Dermis microvascular lymphatic vessel endothelial cell (primary cell): ENCODE results near the gene FAM163B. TPM values are rescaled to one million over a fixed set of nuclear protein-coding genes. Genes with fewer than 3 reads are reported as not detected.

ENCODE experiments used
- DNase-seq, 2 donors: peaks; one replicate each; pipeline versions ENCODE4 v3.0.0 to v3.0.0-alpha.2; 2010; ENCODE audit warnings: low read depth in 2 of 2
- total RNA-seq: library from RNA; depleted of rRNA; stranded (reverse); fragments of >200 nt; gene quantifications from 2 replicates; pipeline ENCODE4 v1.2.1, GENCODE V29; 2014

FAM163B gene
- total RNA-seq = not detected in 2 replicates

DNA sequence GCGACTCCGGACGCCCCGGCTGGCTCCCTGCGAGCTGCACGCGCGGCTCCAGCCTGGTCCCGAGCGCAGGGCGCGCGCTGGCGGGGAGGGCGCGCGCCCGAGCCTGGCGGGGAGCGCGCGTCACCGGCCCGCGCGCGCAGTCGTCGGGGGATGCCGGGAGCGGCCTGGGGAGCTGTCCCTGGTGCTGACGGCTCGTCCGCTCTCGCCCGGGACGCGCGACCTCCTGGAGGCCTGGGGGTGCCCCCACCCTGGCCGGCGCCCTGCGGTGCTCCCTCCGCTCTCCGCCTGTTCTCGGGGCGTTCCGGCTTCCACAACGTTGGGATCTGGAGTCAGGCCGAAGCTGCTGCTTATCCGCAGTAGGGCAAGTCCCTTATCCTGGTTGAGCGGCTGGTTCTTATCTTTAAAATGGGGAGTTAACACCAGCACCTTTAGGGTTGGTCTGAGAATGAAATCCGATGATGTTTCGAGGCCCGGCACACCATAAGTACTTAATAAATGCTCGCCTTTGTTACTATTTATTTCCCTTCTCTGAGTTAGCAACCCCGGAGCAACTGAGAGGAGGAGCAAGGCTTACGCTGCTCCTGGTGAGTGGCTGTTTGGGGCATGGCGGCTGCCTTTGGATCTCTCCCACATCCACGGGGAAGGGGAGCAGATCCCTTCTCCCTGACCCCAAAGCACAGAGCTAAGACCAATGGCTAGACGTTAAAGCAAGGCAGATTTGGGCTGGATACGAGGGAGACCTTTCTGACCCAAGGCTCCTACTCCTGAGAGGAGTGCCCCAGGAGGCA, at the start of gene FAM163B:
FAM163B (minus strand) TSS at position 79 of the 788 bp plus-strand sequence. CDS start 29,166 bp downstream, outside the sequence.
- peak; percentile 4 to 58 for DNase-seq

GRCh38 chr9:133657120-133657661, 48.0 kb upstream of the FAM163B start:
- no peak for DNase-seq

DNA sequence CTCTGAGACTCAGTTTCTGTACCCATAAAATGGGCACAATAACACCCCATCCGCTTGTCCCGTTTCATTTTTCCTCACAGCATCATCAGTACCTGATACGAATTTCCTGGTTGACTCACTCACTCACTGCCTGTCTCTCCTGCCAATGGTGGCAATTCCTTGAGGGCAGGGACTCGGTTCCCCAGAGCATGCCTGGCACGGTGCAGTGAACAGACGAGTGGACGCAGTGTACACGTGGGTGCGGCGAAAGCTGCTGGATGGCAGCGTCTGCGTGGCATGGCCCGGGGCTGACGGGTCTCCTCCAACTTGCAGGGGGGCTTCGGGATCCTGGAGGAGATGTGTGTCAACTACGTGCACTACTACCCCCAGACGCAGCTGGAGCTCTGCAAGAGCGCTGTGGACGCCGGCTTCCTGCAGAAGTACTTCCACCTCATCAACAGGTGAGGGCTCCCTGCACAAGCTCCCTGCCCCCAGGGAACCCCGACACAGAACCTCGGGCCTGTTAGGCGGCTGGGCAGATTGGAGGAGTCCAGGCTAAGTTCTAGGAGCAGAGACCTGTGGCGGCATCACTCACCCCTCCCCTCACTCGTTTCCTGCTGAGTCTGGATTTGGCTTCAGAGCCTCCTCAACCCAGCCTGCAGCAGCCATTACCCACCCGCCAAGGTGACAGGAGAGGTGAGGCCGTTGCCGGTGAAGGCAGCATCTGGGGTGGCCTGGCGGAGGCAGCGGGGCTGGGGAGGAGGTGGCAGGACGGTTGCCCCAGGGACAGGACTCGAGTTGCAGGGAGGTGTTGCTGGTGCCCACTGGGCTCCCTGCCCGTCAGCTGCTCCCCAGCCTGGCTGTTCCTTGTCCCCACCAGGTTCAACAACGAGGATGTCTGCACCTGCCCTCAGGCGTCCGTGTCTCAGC, 47.3 kb upstream of the FAM163B start:
- no peak for DNase-seq

GRCh38 chr9:133655701-133656100, 46.5 kb upstream of the FAM163B start:
- no peak for DNase-seq

DNA sequence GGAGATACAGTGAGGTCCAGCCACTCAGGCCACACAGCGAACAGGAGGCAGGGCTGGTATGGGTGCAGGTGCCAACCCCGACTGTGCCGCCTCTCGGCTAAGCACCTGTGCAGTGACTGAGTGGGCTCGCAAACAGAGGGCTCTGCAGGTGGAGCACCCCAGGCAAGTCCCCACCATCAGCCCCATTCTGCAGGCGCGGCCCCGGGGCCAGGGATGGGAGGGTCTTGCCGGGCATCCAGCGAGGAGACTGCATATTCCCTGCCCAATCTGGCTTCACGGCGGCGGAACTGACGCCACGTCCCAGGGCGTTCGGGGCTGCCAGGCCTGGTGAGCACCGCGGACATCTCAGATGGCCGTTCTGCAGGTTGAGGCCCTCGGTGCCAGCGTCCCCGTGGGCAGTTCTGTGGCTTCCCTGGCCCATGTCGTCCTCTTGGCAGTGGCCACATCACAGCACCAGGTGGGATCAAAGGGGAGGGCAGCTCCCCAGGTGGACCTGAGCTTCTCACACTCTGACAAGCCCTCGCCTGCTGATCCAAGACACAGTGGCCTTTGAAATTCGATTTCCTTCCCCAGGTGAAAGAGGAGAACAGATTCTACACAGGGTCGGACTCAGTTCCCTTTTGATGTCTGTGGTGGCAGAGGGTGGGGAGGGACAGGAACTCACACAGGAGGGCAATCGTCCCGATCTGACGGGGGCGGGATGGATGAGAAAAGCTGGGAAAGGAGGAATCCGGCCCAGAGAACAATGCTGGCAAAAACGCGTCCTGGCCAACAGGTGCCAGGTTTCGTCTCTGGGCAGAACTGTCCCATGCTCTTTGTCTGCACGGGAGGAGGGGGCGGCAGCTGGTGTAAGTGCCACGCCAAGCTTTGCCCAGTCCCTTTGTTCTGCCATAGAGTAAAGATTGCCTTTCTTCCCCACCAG, 45.8 kb upstream of the FAM163B start:
- no peak for DNase-seq

DNA sequence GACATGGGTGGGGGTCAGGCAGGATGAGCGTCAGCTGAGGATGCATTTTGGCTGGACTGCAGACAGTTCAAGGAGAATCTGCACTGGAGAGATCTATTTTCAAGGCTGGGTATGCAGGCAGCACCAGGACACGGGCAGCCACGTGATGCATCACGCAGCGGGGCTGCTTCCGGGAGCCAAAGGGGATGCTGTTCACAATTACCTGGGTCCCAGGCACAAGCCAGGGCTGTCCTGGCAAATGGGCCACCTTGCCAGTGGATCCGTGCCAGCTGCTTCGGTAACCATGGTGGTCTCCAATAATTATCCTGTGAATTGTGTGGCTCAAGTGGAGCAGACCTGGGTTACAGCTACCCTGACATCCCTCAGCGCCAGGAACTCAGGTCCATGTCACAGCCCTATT, 44.4 kb upstream of the FAM163B start:
- no peak for DNase-seq

GRCh38 chr9:133650026-133650425, 40.8 kb upstream of the FAM163B start:
- no peak for DNase-seq

DNA sequence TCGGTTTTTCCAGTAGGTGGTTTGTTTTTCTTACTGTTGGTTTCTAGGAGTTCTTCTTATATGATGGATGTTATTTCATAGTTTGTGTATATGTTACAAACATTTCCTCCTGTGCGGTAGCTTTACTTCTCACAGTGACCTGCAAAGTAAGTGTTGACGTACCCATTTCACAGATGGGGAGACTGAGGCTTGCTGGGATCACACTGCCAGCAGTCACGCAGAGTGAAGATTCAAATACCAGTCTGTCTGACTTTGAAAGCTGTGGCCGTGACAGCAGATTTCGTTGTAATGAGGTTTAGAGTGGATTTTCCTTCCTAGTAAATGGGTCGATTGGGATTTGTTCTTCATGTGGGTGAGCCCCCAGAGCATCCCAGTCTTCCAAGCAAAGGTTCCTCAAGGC, 40.0 kb upstream of the FAM163B start:
- DNase-seq = no peak

DNA sequence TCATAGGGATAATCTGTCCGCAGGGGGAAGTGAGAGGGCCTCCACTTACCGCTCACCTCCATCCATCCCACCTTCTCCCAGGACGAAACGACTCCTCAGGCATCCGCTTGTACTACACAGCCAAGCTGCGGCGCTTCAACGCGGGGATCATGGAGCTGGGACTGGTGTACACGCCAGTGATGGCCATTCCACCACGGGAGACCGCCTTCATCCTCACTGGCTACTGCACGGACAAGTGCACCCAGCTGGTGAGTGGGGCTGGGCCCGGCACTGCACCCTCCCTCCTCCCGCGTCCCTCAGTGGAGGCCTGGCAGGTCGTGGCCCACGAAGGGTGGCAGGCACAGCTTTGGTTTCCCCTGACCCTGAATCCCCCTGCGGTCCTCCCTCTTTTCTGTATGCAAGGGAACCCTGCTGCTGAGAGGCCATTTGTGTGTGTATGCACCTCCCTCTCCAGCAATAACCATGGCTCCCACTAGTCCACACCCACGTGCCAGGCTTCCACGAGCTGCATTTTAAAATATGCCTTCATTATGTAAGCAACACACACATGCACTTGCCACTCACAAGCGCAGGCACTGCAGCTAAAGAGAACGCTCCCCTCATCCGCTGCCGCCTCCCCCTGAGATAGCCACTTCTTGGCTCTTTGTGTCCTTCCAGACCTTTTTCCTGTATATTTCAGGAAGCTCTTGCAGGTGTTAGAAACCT, 38.7 kb upstream of the FAM163B start:
- DNase-seq = no peak

DNA sequence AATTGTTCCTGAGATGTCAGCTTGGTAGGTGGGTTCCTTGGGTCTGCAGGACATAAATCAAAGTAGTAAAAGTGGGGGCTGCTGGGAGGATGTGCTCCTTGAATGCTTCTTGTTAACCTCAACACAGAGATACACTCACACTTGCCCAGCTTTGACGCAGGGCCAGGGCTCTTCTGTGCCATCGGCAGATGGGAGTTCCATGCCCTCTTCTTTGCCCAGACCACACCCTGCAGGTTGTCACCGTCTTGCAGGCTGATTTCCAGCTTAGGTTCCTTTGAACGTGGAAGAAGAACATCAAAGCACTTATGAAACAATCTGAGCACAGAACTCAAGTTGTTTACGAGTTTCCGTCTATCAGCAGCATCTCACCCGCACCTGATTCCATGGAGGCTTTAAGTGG, 38.0 kb upstream of the FAM163B start:
- no peak for DNase-seq

DNA sequence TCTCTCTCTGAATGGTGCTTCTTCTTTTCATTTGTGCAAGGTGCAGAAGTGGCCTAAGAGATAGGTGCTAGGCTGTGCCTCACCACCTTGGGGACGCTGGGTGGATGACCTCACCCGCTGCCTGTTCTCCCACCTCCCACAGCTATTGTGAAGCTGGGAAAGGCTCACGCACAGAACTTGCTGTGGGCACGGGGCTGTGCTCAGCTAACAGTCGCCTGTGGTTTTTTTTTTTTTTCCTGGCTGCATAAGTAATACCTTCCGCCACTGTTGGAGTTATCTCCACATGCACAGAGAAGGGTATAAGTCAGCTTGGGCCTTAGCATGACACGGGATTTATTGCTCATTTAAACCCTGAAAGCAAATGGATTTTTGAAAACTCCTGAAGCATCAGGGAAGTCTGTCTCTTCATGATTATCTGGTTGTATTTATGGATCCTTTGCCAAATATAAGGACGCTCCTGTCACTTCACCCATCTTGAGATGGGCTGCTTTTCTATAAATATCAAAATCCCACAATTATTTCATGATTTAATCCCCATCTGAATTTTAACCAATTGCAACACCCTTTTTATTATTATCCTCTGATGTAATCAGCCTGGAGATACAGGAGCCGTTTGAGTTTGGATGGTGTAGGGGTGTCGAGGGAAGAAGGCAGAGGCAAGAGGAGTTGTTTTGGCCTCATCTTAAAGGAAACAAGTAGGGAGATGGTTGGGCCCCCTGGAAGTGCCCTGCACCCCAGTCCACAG, 36.0 kb upstream of the FAM163B start:
- no peak for DNase-seq

DNA sequence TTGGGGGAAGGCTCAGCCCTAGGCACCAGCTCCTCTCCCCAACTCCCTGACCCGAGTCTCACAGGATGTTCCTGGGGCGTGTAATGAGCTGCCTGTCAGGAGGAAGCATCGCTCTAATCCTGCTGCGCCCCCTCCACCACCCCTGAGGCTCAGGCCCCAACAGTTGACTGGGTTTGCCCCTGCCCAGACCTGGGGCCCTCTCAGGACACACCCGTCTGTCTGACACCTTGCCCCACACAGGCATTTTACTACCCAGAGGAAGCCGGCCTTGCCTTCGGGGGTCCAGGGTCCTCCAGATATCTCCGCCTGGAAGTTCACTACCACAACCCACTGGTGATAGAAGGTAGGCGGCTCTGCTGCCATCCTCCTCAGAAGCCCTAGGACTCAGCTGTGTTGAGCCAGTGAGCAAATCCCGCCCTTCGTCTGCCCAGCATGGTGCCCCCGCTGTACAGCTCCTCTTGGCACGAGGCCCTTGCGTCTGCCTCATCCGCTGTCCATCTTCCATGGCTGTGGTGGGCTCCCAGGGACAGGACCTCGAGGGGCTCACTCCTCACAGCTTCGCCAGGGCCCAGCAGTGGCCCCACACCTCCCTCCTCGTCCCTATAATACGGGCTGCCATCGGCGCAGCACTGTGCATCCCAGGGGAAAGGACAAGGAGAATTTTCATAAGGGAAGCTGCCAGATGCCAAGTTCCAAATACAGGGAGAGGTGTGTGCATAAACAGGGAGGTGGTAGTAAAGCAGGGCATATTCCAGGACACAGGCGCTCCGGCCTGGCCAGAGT, 35.0 kb upstream of the FAM163B start:
- DNase-seq = no peak

DNA sequence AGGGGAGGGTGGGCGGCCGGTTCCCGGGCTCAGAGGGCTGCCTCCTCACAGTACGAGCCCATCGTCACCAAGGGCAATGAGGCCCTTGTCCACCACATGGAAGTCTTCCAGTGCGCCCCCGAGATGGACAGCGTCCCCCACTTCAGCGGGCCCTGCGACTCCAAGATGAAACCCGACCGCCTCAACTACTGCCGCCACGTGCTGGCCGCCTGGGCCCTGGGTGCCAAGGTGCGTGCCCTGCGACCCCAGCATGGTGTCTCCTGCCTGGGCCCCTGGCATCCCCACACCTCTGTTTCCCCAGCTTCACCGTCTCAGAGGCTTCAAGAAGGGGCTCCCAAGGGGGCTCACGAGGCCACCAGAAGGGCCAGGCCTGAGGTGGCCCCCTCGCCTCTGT, 34.2 kb upstream of the FAM163B start:
- no peak for DNase-seq

- no peak for DNase-seq
Observed at GRCh38 chr9:133642708-133643361, 33.6 kb upstream of the FAM163B start.

GRCh38 chr9:133641861-133642595, 32.8 kb upstream of the FAM163B start:
- no peak for DNase-seq

DNA sequence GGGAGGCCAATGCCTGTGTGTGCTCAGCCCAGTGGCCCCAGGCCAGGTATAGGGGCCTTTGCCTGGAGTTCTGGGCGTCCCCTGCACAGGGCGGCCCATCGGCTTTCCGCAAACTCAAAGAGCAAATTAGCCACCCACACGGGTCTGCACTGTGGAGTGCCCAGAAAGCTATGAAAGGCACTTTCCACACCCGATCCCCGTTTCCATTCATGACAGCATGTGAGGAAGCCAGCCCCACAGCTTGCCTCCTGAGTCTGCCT, 32.1 kb upstream of the FAM163B start:
- no peak for DNase-seq

GRCh38 chr9:133640580-133641395, 31.6 kb upstream of the FAM163B start:
- no peak for DNase-seq
